Femur (tissue), 1 donor: ENCODE measurements around the gene TPBGL.
A peak's percentile ranks its signal among the peaks of the same experiment; 100 is the strongest.

ENCODE experiments used
- DNase-seq: peaks from one replicate; pipeline ENCODE4 v3.0.0-alpha.2; 2017

Gene TPBGL

GRCh38 chr11:75214411-75214821 is 26.2 kb upstream of the TPBGL start:
- DNase-seq = peak; percentile 88

- DNase-seq = no peak
Observed at GRCh38 chr11:75214843-75215242, 25.7 kb upstream of the TPBGL start.

GRCh38 chr11:75219869-75220268 is 20.7 kb upstream of the TPBGL start:
- DNase-seq = no peak

- no peak for DNase-seq
Observed at GRCh38 chr11:75223954-75224643, 16.5 kb upstream of the TPBGL start.

GRCh38 chr11:75225794-75226193 is 14.8 kb upstream of the TPBGL start:
- no peak for DNase-seq

GRCh38 chr11:75229466-75229865 is 11.1 kb upstream of the TPBGL start:
- no peak for DNase-seq

- no peak for DNase-seq
Observed at GRCh38 chr11:75230621-75231020, 10.0 kb upstream of the TPBGL start.

- DNase-seq = peak; percentile 36
Observed at GRCh38 chr11:75233754-75234172, 6.8 kb upstream of the TPBGL start.

GRCh38 chr11:75236062-75236461 is 4.5 kb upstream of the TPBGL start:
- DNase-seq = no peak

- no peak for DNase-seq
Observed at GRCh38 chr11:75237050-75237449, 3.5 kb upstream of the TPBGL start.

- DNase-seq = no peak
Observed at GRCh38 chr11:75238595-75239440, 1.8 kb upstream of the TPBGL start.

- no peak for DNase-seq
Observed at GRCh38 chr11:75239531-75240290, 863 bp upstream of the TPBGL start.

- peak; percentile 93 for DNase-seq
Observed at GRCh38 chr11:75241036-75241905, 697 bp downstream of the TPBGL start.

- DNase-seq = no peak
Observed at GRCh38 chr11:75241906-75242644, 1.5 kb downstream of the TPBGL start.

- no peak for DNase-seq
Observed at GRCh38 chr11:75242722-75243600, 2.4 kb downstream of the TPBGL start.

GRCh38 chr11:75244052-75244814 is 3.7 kb downstream of the TPBGL start:
- DNase-seq = peak; percentile 1

GRCh38 chr11:75245356-75246005 is 4.9 kb downstream of the TPBGL start:
- DNase-seq = peak; percentile 0

- peak; percentile 11 for DNase-seq
Observed at GRCh38 chr11:75246006-75246670, 5.6 kb downstream of the TPBGL start.
